Endothelial cell of umbilical vein (primary cell): ENCODE results near the gene ACIN1. TPM values are rescaled to one million over a fixed set of nuclear protein-coding genes. Genes with fewer than 3 reads are reported as not detected.

ENCODE experiments used
- BruUV-seq: library from RNA; stranded (reverse); fragments of 400-500 nt; replicated peaks from 2 replicates; lab custom pipeline; 2021; lab: Mats Ljungman, UMichigan
- CTCF ChIA-PET: fragments of 300-600, 350-600 bp; sonication (Branson Sonifier 250); formaldehyde crosslinking; loops from one replicate; lab custom pipeline; 2021; ENCODE audit warnings: antibody characterized with exemption, inconsistent platforms; lab: Charles Lee
- POLR2A ChIA-PET: fragments of 300-600, 350-600 bp; sonication (Branson Sonifier 250); formaldehyde crosslinking; loops from one replicate; lab custom pipeline; 2021; ENCODE audit warnings: antibody characterized with exemption, inconsistent platforms; lab: Charles Lee
- DNase-seq: peaks from one replicate; pipeline ENCODE4 v3.0.0-alpha.2; 2011; ENCODE audit warnings: low read depth, low spot score
- FAIRE-seq: peaks from 2 replicates; lab custom pipeline; 2011; peaks lifted over from hg19 to GRCh38; lab: Jason Lieb, UNC
- H2AFZ ChIP-seq: 2 replicates; pipeline ENCODE4 v1.6.0; 2012; ENCODE audit warnings: low read depth, low read length, control low read depth, inconsistent platforms
- H3K27ac ChIP-seq: 2 replicates; pipeline ENCODE4 v1.5.1; 2011; ENCODE audit warnings: low read depth, mild to moderate bottlenecking, control low read depth, low read length, moderate library complexity; ENCODE audit not compliant: insufficient read depth
- H3K27me3 ChIP-seq, 2 experiments: 2 replicates each; pipeline versions ENCODE4 v1.6.0 to v1.6.1; 2011; ENCODE audit warnings: low read length in 2 of 2, mixed read lengths in 1 of 2; ENCODE audit not compliant: control insufficient read depth in 2 of 2, insufficient read depth in 2 of 2
- H3K36me3 ChIP-seq, 2 experiments: 2 replicates in 1 of 2; 3 replicates in 1 of 2; pipeline ENCODE4 v1.5.1; 2011; ENCODE audit warnings: low read length in 2 of 2, mild to moderate bottlenecking in 1 of 2, moderate library complexity in 1 of 2; ENCODE audit not compliant: control insufficient read depth in 2 of 2, insufficient read depth in 2 of 2; ENCODE audit errors: extremely low read depth in 1 of 2
- H3K4me1 ChIP-seq: 3 replicates; pipeline ENCODE4 v1.5.1; 2011; ENCODE audit warnings: mild to moderate bottlenecking, low read length; ENCODE audit not compliant: control insufficient read depth, insufficient read depth; ENCODE audit errors: extremely low read depth
- H3K4me2 ChIP-seq: 2 replicates; pipeline ENCODE4 v1.6.1; 2011; ENCODE audit warnings: low read length, control low read depth, mixed read lengths; ENCODE audit not compliant: insufficient read depth
- H3K4me3 ChIP-seq, 3 experiments: fragments of 200-600 bp in 1 of 3; sonication (generic), shearing (Covaris generic) in 1 of 3; replicated peaks in 1 of 3; 2 replicates each; pipeline ENCODE4 v1.5.1; 2011 to 2016; ENCODE audit warnings: control low read depth in 3 of 3, low read length in 3 of 3, mild to moderate bottlenecking in 2 of 3, inconsistent platforms in 1 of 3, low read depth in 1 of 3, moderate library complexity in 1 of 3; ENCODE audit not compliant: insufficient read depth in 1 of 3
- H3K79me2 ChIP-seq: 2 replicates; pipeline ENCODE4 v1.6.0; 2012; ENCODE audit warnings: low read length, inconsistent platforms; ENCODE audit not compliant: control insufficient read depth, insufficient read depth
- H3K9ac ChIP-seq: replicated peaks from 2 replicates; pipeline ENCODE3; 2011; ENCODE audit warnings: low read length, control low read depth; ENCODE audit not compliant: insufficient read depth; ENCODE audit errors: extremely low read depth
- H3K9me1 ChIP-seq: replicated peaks from 3 replicates; pipeline ENCODE4 v1.6.0; 2011; ENCODE audit warnings: mild to moderate bottlenecking, low read length; ENCODE audit not compliant: control insufficient read depth, insufficient read depth; ENCODE audit errors: extremely low read depth
- H3K9me3 ChIP-seq: replicated peaks from 2 replicates; pipeline ENCODE4 v1.5.1; 2012; ENCODE audit warnings: low read length, inconsistent platforms; ENCODE audit not compliant: control insufficient read depth, insufficient read depth
- H4K20me1 ChIP-seq: replicated peaks from 2 replicates; pipeline ENCODE3; 2011; ENCODE audit warnings: mild to moderate bottlenecking, low read length; ENCODE audit not compliant: control insufficient read depth, insufficient read depth; ENCODE audit errors: extremely low read depth
- CTCF ChIP-seq, 2 donors: IDR thresholded peaks; 1 replicate in 1 of 2; 2 replicates in 1 of 2; pipeline ENCODE4 v1.5.1; 2011; ENCODE audit warnings: low read length in 2 of 2, mild to moderate bottlenecking in 2 of 2, moderate library complexity in 2 of 2, control low read depth in 1 of 2, inconsistent platforms in 1 of 2, low read depth in 1 of 2; ENCODE audit not compliant: insufficient read depth in 1 of 2; ENCODE audit errors: extremely low read depth in 1 of 2
- EZH2 ChIP-seq: IDR thresholded peaks from 2 replicates; pipeline ENCODE4 v1.6.1; 2012; ENCODE audit warnings: borderline replicate concordance, low read depth, mild to moderate bottlenecking, moderate library complexity, low read length, inconsistent platforms; ENCODE audit not compliant: severe bottlenecking
- FOS ChIP-seq: IDR thresholded peaks from 2 replicates; pipeline ENCODE4 v1.6.1; 2011; ENCODE audit warnings: mild to moderate bottlenecking, low read length, moderate library complexity, borderline replicate concordance; ENCODE audit not compliant: insufficient read depth
- GATA2 ChIP-seq: IDR thresholded peaks from 2 replicates; pipeline ENCODE4 v1.7.0; 2011; ENCODE audit warnings: low read depth, mild to moderate bottlenecking, moderate library complexity, mixed read lengths, low read length; ENCODE audit not compliant: insufficient read length, insufficient read depth
- JUN ChIP-seq: IDR thresholded peaks from 2 replicates; pipeline ENCODE4 v1.6.1; 2011; ENCODE audit warnings: borderline replicate concordance, low read depth; ENCODE audit not compliant: insufficient read length, insufficient read depth
- MAX ChIP-seq: IDR thresholded peaks from 2 replicates; pipeline ENCODE4 v1.6.1; 2011; ENCODE audit not compliant: insufficient read depth, insufficient read length
- MYC ChIP-seq: IDR thresholded peaks from one replicate; pipeline ENCODE4 v1.6.1; 2011; ENCODE audit warnings: mild to moderate bottlenecking, low read depth, low read length
- POLR2A ChIP-seq: IDR thresholded peaks from 2 replicates; pipeline ENCODE4 v1.6.1; 2012; ENCODE audit warnings: low read depth, mild to moderate bottlenecking, control low read depth, low read length
- POLR2AphosphoS5 ChIP-seq: IDR thresholded peaks from 2 replicates; pipeline ENCODE4 v1.6.1; 2012; ENCODE audit warnings: low read depth, mild to moderate bottlenecking, control low read depth, low read length, moderate library complexity; ENCODE audit not compliant: insufficient read depth
- dilution Hi-C: fragments of 300-500 bp; cut with MboI; formaldehyde crosslinking; loops from one replicate; pipeline ENCODE4 v1.15.0; 2019; ENCODE audit warnings: low sequenced_read_pairs; ENCODE audit not compliant: extremely low pct_ligation_motif_present
- intact Hi-C: fragments of 100-400 bp; cut with micrococcal nuclease; formaldehyde crosslinking; loops from one replicate; pipeline ENCODE4 v1.10.0; 2022
- polyA plus RNA-seq, 4 experiments: library from polyadenylated mRNA; depleted of rRNA in 3 of 4; stranded (reverse) in 3 of 4; unstranded in 1 of 4; fragments of >200 nt; gene quantifications; 2 replicates each; pipeline versions ENCODE4 v1.2.1 to v1.2.3, GENCODE V29; 2011 to 2012; ENCODE audit warnings: missing spikeins in 1 of 4
- total RNA-seq: library from RNA; stranded (reverse); gene quantifications from 2 replicates; pipeline ENCODE4 v1.2.3, GENCODE V29; 2021

Gene ACIN1
- total and polyA plus RNA-seq, 2 donors (not counting 3 experiments of a cell fraction or from before 2014, with no cell fraction given), result 146 to 240 TPM

GRCh38 chr14:23058654-23059504 lies 36.1 kb downstream of the ACIN1 start:
- DNase-seq, result no peak
- TF ChIP-seq FOS (no peak), MAX (no peak), JUN (no peak), GATA2 (no peak), CTCF (IDR thresholded peaks at IDR 0.05; ENCODE audit: extremely low read depth in 1 of 2, insufficient read depth in 1 of 2, low read depth in 1 of 2, low read length in 2 of 2) (no peak), POLR2AphosphoS5 (no peak), POLR2A (no peak), MYC (no peak), EZH2 (no peak)
- H3K4me1 ChIP-seq, result peaks cover 39% of the 10 kb centered on the region
- CTCF ChIA-PET, result interaction anchor here (0.8 to 13.4 kb wide), 25 partner anchors 10 to 503 kb away, joined by 3 to 1071 read pairs (median 7); partner anchors contain the start of genes ACIN1, AJUBA, C14orf119 and HAUS4
- no peak overlapping the region for H3K9ac ChIP-seq
- no peak overlapping the region for H3K4me2 ChIP-seq
- POLR2A ChIA-PET, result interaction anchor here (1.0 to 1.6 kb wide), 6 partner anchors 12 to 77 kb away, joined by 3 to 13 read pairs (median 6); partner anchors contain the start of genes AJUBA and PSMB5
- no peaks in the 10 kb centered on the region for H4K20me1 ChIP-seq
- peaks cover 3% of the 10 kb centered on the region for H3K79me2 ChIP-seq
- H3K36me3 ChIP-seq, result peaks cover 30% of the 10 kb centered on the region in 2 experiments
- H3K27ac ChIP-seq, result no peak overlapping the region
- no peak overlapping the region for H3K4me3 ChIP-seq
- H3K9me1 ChIP-seq, result no peaks in the 10 kb centered on the region
- H3K27me3 ChIP-seq, result no peaks in the 10 kb centered on the region
- no peaks in the 10 kb centered on the region for H3K9me3 ChIP-seq
- BruUV-seq, result TSS peak; percentile 47
- no peak overlapping the region for H2AFZ ChIP-seq
- intact Hi-C loops (loop anchor here (1.0 to 10.0 kb wide), 6 partner anchors 65 to 502 kb away; partner anchors contain the start of genes MRPL52 and PRMT5), dilution Hi-C loops (no loop called here)
- no peak for FAIRE-seq
